NCI-H1105 treated with DMSO at 0.1 percent for 48 hours (cell line): ENCODE results near the gene CNTNAP2.

Source experiments
- DNase-seq: peaks from one replicate; lab custom pipeline; 2025; lab: John Stamatoyannopoulos, UW

The CNTNAP2 gene

DNA sequence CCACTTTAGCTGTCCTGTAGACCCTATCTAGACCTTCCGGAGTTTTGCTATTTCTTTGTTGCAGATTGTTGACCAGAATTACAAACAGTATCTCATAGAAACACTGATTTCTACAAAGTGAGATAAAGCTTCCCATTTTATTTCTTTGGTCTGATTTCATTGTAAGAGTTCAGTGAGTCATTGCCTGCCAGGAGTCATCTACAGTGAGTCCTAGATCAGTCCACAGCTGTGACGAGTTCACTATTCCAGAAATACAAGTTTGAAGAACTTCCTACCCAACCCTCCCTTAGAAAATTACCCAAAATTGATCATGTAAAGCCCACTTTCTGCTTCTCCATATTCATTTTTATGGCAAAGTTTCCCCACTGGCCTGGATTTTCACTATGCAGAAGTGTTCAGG lies 905.5 kb downstream of the CNTNAP2 start:
- DNase-seq = no peak

GRCh38 chr7:147023440-147023839 lies 906.8 kb downstream of the CNTNAP2 start:
- no peak for DNase-seq

- DNase-seq = no peak
Observed at GRCh38 chr7:147029953-147030352, 913.4 kb downstream of the CNTNAP2 start.

- peak; percentile 83 for DNase-seq
Observed at GRCh38 chr7:147033641-147034040, 917.0 kb downstream of the CNTNAP2 start.

DNA sequence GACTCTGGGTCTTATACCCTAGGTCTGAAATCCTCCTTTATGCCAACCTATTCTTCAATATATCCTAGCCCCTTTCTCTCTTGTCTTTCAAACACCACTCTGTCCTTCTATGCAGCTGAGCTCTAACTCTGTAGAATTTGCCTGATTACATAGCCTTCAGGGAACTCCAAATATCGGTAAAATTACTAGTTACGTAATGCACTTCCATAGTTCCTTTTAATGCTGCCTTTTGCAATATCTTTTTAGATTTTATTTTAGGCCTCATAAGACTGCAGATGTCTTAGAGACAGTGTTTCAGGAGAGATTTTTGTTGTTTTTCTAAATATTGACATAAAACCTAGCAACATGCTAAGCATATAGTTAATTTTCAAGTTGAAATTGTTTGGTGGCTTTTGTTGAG lies 924.8 kb downstream of the CNTNAP2 start:
- no peak for DNase-seq

DNA sequence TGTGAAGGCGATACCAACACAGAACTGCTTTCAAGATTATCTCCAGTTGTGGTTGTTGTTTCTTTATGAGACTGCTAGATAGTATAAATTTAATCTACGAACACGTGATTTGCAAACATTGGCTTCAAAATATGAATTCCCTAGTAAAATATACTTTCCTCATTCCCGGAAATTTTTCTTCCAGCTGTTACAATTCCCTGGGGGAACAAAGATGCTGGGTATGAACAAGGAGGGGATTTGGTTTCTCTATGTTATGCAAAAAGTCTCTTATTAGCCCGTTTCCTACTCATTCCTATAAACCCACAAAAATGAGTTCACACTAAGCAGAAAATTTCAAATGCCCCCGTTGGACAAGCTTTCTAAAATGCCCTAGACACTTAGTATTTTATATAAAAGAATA lies 928.3 kb downstream of the CNTNAP2 start:
- DNase-seq = no peak

GRCh38 chr7:147047696-147048095 lies 931.1 kb downstream of the CNTNAP2 start:
- no peak for DNase-seq

DNA sequence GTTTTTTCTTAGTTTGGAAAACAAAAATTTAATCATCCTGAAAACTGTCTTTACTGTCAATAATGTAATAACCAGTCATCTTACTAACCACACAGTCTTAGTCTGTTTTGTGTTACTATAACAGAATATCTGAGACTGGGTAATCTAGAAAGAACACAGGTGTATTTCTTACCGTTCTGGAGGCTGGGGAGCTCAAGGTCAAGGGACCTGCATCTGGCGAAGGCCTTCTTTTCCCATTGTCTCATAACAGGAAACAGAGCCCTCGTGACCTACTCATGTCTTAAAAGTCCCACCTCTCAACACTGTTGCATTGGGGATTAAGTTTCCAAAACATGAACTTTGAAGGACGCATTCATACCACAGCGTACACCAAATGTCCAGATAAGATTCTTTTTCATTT lies 932.3 kb downstream of the CNTNAP2 start:
- no peak for DNase-seq

DNA sequence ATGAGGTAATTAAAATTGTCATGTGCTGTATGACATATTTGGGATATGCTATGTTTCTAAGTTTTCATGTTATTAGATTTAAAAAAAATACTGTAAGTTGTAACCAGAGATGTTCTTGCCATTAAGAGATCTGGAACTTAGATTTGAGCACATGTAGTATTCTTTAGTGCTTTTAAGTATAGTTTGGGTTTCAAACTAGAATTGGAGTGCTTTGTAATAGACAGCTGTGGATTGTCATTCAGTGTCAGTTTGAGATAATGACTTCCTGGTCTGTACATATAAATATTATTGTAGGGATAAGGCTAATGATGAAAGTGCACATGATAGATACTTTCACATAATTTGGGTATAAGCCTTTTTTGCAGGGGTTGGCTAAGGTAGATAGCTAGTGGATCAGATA lies 936.2 kb downstream of the CNTNAP2 start:
- DNase-seq = no peak

DNA sequence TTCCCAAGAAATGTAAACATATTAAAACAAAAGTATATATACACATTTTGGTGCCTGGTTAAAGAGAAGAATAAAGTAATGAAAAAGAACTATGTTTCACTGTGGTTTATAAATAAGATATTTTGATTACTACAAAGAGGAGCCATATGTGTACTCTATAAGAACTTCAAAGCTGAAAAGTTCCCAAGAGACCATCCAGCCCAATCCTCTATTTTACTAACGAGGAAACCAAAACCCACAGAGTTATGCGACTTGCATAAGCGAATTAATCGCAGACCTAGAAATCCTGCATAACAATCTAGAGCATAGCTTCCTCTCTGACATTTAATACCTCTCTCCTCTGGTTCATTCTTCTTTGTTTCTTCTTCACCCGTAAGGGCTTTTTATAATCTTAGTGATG lies 937.1 kb downstream of the CNTNAP2 start:
- no peak for DNase-seq

GRCh38 chr7:147060070-147060469 lies 943.5 kb downstream of the CNTNAP2 start:
- DNase-seq = no peak

DNA sequence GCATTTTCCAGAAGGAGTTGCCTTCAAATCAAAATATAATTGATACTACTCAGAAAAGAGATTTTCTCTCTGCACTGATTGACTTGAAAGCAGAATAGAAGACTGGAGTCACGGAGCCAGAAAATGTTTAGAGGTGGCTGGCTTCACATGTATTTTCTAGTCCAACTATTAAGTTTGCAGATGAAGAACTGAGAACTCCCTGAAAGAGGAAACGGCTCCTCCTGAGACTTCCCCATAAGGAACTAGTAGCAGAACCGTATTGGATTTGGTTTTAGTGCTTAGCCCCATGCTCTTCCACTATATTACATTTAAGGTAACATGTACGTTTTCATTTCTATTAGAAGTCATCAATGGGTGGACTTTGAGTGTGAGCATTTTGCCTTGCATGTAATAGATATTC lies 946.3 kb downstream of the CNTNAP2 start:
- no peak for DNase-seq

DNA sequence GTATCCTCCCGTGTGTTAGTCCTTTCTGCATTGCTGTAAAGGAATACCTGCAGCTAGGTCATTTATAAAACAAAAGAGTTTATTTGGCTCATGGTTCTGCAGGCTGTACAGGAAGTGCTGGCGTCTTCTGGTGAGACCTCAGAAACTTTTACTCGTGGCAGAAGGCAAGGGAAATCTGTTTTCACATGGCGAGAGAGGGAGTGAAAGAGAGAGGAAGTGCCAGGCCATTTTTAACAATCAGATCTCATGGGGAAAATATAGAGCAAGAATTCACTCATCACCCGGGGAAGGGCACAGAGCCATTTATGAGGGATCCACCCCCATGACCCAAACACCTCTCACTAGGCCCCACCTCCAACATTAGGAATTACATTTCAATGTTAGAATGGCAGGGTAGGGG lies 952.2 kb downstream of the CNTNAP2 start:
- DNase-seq = no peak

DNA sequence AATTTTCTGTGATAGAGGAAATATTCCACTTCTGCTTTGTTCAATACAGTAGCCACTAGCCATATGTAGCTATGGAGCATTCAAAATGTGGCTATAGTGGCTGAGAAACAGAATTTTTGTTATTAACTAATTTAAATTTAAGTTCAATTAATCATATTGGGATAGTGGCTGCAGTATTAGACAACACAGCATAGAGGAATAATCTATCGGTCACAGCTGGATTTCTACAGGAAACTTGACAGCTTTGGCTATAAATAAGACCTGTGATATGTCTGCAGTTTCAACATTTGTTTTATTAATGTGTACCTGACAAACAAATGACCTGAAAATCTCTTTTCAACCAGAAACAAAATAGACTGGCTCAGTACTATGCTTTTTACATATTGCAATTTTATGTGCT lies 953.2 kb downstream of the CNTNAP2 start:
- DNase-seq = no peak

GRCh38 chr7:147070886-147071285 lies 954.3 kb downstream of the CNTNAP2 start:
- no peak for DNase-seq

DNA sequence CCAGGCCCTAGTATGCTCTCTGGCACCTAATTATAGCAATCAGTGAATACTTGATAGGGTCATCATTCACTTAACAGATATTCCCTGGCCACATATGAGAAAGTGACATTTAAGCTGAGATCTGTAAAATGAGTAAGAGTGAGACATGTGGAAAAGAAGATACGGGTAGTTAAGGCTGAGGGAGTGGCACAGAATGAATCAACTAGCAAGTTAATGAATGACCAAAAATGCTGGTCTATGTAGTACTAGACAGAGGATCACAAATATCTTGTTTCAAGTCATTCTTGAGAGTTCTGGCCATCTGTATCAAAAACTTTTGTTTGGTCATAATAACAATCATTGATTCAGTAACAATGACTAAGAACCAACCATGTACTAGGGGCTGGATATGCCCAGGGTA lies 954.9 kb downstream of the CNTNAP2 start:
- no peak for DNase-seq

DNA sequence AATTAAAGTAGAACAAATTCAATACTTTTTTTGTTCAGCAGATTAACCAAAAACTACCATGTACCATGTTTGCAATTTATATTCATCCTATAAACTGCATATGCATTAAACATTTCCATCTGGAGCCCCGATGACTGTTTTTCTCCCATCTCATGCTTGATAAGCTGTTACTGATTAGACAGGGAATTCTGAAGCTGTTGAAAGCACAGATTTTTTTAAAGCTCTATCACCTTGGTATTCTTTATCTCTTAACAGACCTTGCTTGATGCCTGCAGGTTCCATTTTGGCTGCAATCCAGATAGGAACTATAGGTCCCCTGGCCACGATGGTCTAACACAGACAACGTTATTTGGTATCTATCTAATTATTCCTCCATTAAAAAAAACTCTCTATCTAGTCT lies 961.7 kb downstream of the CNTNAP2 start:
- no peak for DNase-seq

DNA sequence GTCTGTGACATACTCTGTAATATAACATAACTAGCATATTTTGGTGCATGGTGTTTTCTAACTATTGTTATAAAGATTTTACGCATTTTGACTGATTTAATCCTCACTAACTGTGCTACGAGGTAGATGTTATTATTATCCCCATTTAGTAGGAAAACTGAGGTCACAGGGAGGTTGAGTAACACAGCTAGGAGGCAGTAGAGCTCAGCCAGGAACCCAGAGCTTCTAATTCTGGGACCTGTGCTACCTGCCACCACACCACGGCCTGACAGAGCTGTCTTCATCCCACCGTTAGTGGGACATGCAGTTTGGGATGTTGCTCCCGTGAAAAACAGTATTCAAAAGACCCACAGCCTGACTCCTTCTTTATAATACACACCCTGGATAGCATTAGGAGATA lies 962.5 kb downstream of the CNTNAP2 start:
- no peak for DNase-seq

GRCh38 chr7:147079921-147080420 lies 963.4 kb downstream of the CNTNAP2 start:
- DNase-seq = peak; percentile 60

DNA sequence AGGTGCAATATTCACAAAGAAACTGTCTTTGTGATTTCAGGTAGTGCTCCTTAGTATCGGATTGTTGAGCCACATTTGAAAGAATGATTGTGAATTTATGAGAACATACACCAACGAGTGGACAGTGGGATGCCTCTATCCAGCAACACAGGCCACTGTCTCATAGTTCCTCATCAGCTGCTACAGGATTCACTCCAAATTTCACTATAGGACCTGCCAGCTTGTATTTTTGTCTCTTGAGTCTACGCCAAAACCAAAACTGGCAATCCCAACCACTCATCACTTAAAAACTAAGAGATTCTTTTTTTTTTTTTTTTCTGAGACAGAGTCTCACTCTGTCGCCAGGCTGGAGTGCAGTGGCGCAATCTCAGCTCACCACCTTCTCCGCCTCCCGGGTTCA lies 964.5 kb downstream of the CNTNAP2 start:
- DNase-seq = no peak

GRCh38 chr7:147089051-147089461 lies 972.5 kb downstream of the CNTNAP2 start:
- no peak for DNase-seq

DNA sequence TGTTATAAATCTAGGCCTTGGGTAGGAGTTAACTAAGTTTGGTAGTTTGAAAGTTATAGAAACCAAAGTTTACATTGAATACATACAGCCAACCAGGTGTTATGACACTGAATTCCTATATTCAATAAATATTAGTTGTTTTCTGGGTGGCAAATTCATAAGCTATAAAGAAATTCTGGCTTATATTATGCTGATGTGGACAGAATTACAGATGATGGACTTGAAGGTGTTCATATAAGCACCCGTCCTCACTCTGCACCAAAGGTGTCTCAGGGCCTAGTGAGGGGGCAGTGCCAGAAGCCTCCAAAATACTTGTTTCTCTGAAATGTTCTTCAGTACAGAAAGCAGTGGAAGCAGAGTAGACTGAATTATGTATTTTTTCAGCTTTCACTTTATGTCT lies 973.0 kb downstream of the CNTNAP2 start:
- DNase-seq = no peak

GRCh38 chr7:147096629-147097028 lies 980.0 kb downstream of the CNTNAP2 start:
- no peak for DNase-seq

GRCh38 chr7:147103224-147103623 lies 986.6 kb downstream of the CNTNAP2 start:
- no peak for DNase-seq

DNA sequence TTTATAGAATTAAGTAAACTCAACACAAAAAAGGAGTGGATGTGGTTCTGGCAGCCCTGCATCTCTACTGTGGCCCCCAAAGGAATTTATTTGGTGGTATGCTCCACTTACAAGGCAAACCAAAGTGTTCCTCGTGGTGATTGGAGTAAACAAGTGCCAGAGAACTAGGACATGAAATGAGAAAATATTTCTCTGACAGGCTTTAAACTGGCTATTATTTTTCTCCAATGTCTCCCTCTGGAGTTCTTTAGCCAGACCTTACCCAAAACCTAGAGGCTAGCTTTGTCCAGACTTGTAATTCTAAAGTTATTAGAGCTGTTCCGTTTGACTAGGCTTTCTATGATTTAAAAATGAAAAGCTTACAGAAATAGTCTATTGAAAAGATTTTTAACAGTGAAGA lies 990.1 kb downstream of the CNTNAP2 start:
- DNase-seq = no peak
